GM23338 (cell line): ENCODE data around the gene CFI. TPM values are rescaled to one million over a fixed set of nuclear protein-coding genes. Genes with fewer than 3 reads are reported as not detected.

Source experiments
- ATAC-seq: fragments of 200-7000 bp; cut with Tn5 transposase; 3 replicates; pipeline ENCODE4 v1.9.1; 2020
- DNase-seq: peaks from one replicate; pipeline ENCODE4 v3.0.0-alpha.2; 2015; ENCODE audit warnings: low spot score
- H2AFZ ChIP-seq: fragments of 200-600 bp; sonication (generic); 2 replicates; pipeline ENCODE4 v1.8.0; 2016; ENCODE audit warnings: antibody characterized with exemption, mild to moderate bottlenecking, moderate library complexity
- H3F3A ChIP-seq: fragments of 200-600 bp; sonication (generic); replicated peaks from 2 replicates; pipeline ENCODE4 v1.8.0; 2017; ENCODE audit warnings: antibody characterized with exemption, mixed run types, low read depth
- H3K27ac ChIP-seq: fragments of 200-600 bp; sonication (generic); 2 replicates; pipeline ENCODE4 v1.6.1; 2016; ENCODE audit warnings: low read depth
- H3K27me3 ChIP-seq: fragments of 200-600 bp; sonication (generic); 2 replicates; pipeline ENCODE4 v1.8.0; 2016; ENCODE audit warnings: mild to moderate bottlenecking, mixed run types, moderate library complexity; ENCODE audit not compliant: insufficient read depth
- H3K36me3 ChIP-seq: fragments of 200-600 bp; sonication (generic); 2 replicates; pipeline ENCODE4 v1.8.0; 2016; ENCODE audit warnings: mild to moderate bottlenecking; ENCODE audit not compliant: insufficient read depth
- H3K4me1 ChIP-seq: fragments of 200-600 bp; sonication (generic); 2 replicates; pipeline ENCODE4 v1.8.0; 2016; ENCODE audit warnings: mild to moderate bottlenecking, moderate library complexity; ENCODE audit not compliant: insufficient read depth
- H3K4me2 ChIP-seq: fragments of 200-600 bp; sonication (generic); 2 replicates; pipeline ENCODE4 v1.7.1; 2017; ENCODE audit warnings: mixed run types
- H3K4me3 ChIP-seq: fragments of 200-600 bp; sonication (generic); 2 replicates; pipeline ENCODE4 v1.6.1; 2016; ENCODE audit warnings: mixed run types
- H3K79me2 ChIP-seq: fragments of 200-600 bp; sonication (generic); replicated peaks from 2 replicates; pipeline ENCODE4 v1.8.0; 2017; ENCODE audit warnings: mild to moderate bottlenecking; ENCODE audit not compliant: insufficient read depth
- H3K9me2 ChIP-seq: fragments of 200-600 bp; sonication (generic); 2 replicates; pipeline ENCODE4 v1.8.0; 2017; ENCODE audit not compliant: insufficient read depth
- H4K20me1 ChIP-seq: fragments of 200-600 bp; sonication (generic); replicated peaks from 2 replicates; pipeline ENCODE4 v1.8.0; 2017; ENCODE audit warnings: mild to moderate bottlenecking; ENCODE audit not compliant: insufficient read depth
- H3K27ac Mint-ChIP-seq: 2 replicates; pipeline ENCODE4 v1.8.0; 2020; ENCODE audit warnings: inconsistent platforms, mild to moderate bottlenecking, moderate library complexity, mixed read lengths
- H3K27me3 Mint-ChIP-seq: 3 replicates; pipeline ENCODE4 v1.8.0; 2022; ENCODE audit warnings: low read depth, mild to moderate bottlenecking, moderate library complexity, mixed read lengths, inconsistent platforms; ENCODE audit not compliant: insufficient read depth, poor library complexity
- H3K36me3 Mint-ChIP-seq: 3 replicates; pipeline ENCODE4 v1.8.0; 2021; ENCODE audit warnings: low read depth, mild to moderate bottlenecking, inconsistent platforms, moderate library complexity, mixed read lengths
- H3K4me1 Mint-ChIP-seq: 3 replicates; pipeline ENCODE4 v1.8.0; 2020; ENCODE audit warnings: mild to moderate bottlenecking, inconsistent platforms, mixed read lengths
- H3K4me3 Mint-ChIP-seq: 3 replicates; pipeline ENCODE4 v1.8.0; 2021; ENCODE audit warnings: moderate library complexity, mild to moderate bottlenecking, inconsistent platforms, mixed read lengths
- H3K9me3 Mint-ChIP-seq: 3 replicates; pipeline ENCODE4 v1.8.0; 2020; ENCODE audit warnings: moderate library complexity, mild to moderate bottlenecking, inconsistent platforms, mixed read lengths
- CREB1 ChIP-seq: fragments of 250-450 bp; sonication (Bioruptor Pico); IDR thresholded peaks from 2 replicates; pipeline ENCODE4 v1.5.0; 2020; ENCODE audit warnings: low read depth, mild to moderate bottlenecking, moderate library complexity
- CTCF ChIP-seq, 2 experiments: fragments of 200-600 bp in 1 of 2; sonication (generic) in 1 of 2; conservative IDR thresholded peaks; 2 replicates each; pipeline versions ENCODE4 v1.5.1 to v1.6.1; 2016 to 2017; ENCODE audit warnings: antibody characterized with exemption in 2 of 2, low read depth in 2 of 2, mild to moderate bottlenecking in 2 of 2, moderate library complexity in 1 of 2
- EZH2 ChIP-seq: fragments of 200-600 bp; sonication (generic); IDR thresholded peaks from one replicate; pipeline ENCODE4 v1.8.0; 2017; ENCODE audit warnings: antibody characterized with exemption, mild to moderate bottlenecking, low read depth; ENCODE audit not compliant: unreplicated experiment
- NANOG ChIP-seq: IDR thresholded peaks from 2 replicates; pipeline ENCODE4 v1.6.1; 2016; ENCODE audit warnings: antibody characterized with exemption, borderline replicate concordance
- POLR2AphosphoS5 ChIP-seq: IDR thresholded peaks from 2 replicates; pipeline ENCODE4 v1.6.1; 2016; ENCODE audit warnings: antibody characterized with exemption, low read depth
- STAT1 ChIP-seq: IDR thresholded peaks from one replicate; pipeline ENCODE4 v1.6.1; 2016; ENCODE audit warnings: antibody characterized with exemption; ENCODE audit not compliant: unreplicated experiment
- ZNF114 ChIP-seq: fragments of 250-450 bp; sonication (Bioruptor Pico); IDR thresholded peaks from 2 replicates; pipeline ENCODE4 v1.5.0; 2020; ENCODE audit warnings: mild to moderate bottlenecking, moderate library complexity
- ZNF331 ChIP-seq: fragments of 250-450 bp; sonication (Bioruptor Pico); IDR thresholded peaks from 2 replicates; pipeline ENCODE4 v1.5.0; 2020; ENCODE audit warnings: low read depth, mild to moderate bottlenecking, moderate library complexity
- polyA plus RNA-seq: library from polyadenylated mRNA; unstranded; fragments of >200 nt; fragmentation: Nextera tagmentation; extraction: Ambion mirVana; gene quantifications from 2 replicates; pipeline ENCODE4 v1.2.1, GENCODE V29; 2016
- total RNA-seq: library from RNA; depleted of rRNA; stranded (reverse); fragments of >200 nt; shearing (Covaris generic); gene quantifications from 2 replicates; pipeline ENCODE4 v1.2.3, GENCODE V29; 2014
- TF ChIP-seq, protein P1 (sequence below): IDR thresholded peaks from one replicate; pipeline ENCODE4 v1.6.1; 2018; ENCODE audit warnings: antibody characterized with exemption; ENCODE audit not compliant: unreplicated experiment

CFI gene
- total and polyA plus RNA-seq, 2 experiments from 2014 or later = not detected

DNA sequence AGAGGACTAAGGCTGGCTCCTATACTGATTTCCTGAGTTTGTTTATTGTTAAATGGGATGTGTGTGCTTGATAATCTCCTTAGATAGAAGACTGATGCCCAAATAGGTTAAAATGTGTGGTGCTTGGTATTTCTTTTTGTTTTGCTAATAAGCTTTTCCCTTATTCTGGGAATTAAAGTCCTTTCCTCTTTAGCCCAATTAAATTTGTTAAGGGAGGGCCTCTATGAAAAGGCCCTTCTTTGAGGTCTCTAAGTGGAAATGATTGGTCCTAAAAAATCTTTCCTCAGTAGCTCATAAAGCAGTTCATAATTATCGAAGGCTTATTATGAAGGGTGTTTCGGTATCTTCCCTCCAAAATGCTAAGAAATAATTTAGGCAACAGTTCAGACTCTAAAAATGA lies 25.9 kb upstream of the CFI start, which contains the start of gene RRH:
RRH (plus strand) TSS at position 301 of the 400 bp plus-strand sequence; CDS start at position 357, 56 bp downstream.
- no peak within 1 kb of the TSS for H3K4me2 ChIP-seq
- DNase-seq = no peak
- H3K4me1 ChIP-seq = no peaks in the 10 kb centered on the region
- Mint-ChIP-seq H3K27me3 (no peaks in the 10 kb centered on the region), H3K9me3 (no peaks in the 10 kb centered on the region), H3K4me1 (no peaks in the 10 kb centered on the region), H3K36me3 (peaks cover 19% of the 10 kb centered on the region), H3K27ac (no peak within 1 kb of the TSS), H3K4me3 (no peak within 1 kb of the TSS)
- no peaks in the 10 kb centered on the region for H3F3A ChIP-seq
- H3K36me3 ChIP-seq = peaks cover 16% of the 10 kb centered on the region
- no peak within 1 kb of the TSS for H2AFZ ChIP-seq
- H3K27ac ChIP-seq = no peak within 1 kb of the TSS
- H3K4me3 ChIP-seq = no peak within 1 kb of the TSS
- no peaks in the 10 kb centered on the region for H3K27me3 ChIP-seq
- H3K79me2 ChIP-seq = no peaks in the 10 kb centered on the region
- TF ChIP-seq ZNF114 (CRISPR knock-in tag) (no peak), CTCF (conservative IDR thresholded peaks at IDR 0.05; ENCODE audit: low read depth in 2 of 2) (no peak)
- no peaks in the 10 kb centered on the region for H3K9me2 ChIP-seq
- ATAC-seq = no peak
- no peaks in the 10 kb centered on the region for H4K20me1 ChIP-seq

- Histone ChIP-seq H3K79me2 (no peaks in the 10 kb centered on the region), H3K4me1 (no peaks in the 10 kb centered on the region), H3K4me2 (no peak overlapping the region), H3K27me3 (no peaks in the 10 kb centered on the region), H3K4me3 (no peak overlapping the region), H3K36me3 (peaks cover 20% of the 10 kb centered on the region), H2AFZ (no peak overlapping the region), H3K9me2 (no peaks in the 10 kb centered on the region), H3F3A (no peaks in the 10 kb centered on the region), H4K20me1 (no peaks in the 10 kb centered on the region; the same call in 1 of the 2 replicates), H3K27ac (no peak overlapping the region)
- ATAC-seq (no peak), DNase-seq (peak; percentile 27)
- no peaks in the 10 kb centered on the region for H3K4me1 Mint-ChIP-seq
- H3K9me3 Mint-ChIP-seq = no peaks in the 10 kb centered on the region
- no peak overlapping the region for H3K4me3 Mint-ChIP-seq
- H3K36me3 Mint-ChIP-seq = peaks cover 25% of the 10 kb centered on the region
- no peak overlapping the region for H3K27ac Mint-ChIP-seq
- peak in 1 of 2 experiments; percentile 68; a peak in 3 of 4 replicates for TF ChIP-seq CTCF (conservative IDR thresholded peaks at IDR 0.05; ENCODE audit: low read depth in 2 of 2)
- TF ChIP-seq EZH2 = no peak
- no peaks in the 10 kb centered on the region for H3K27me3 Mint-ChIP-seq
Measured at GRCh38 chr4:109826719-109827118, 24.9 kb upstream of the CFI start.

- H3K27me3 ChIP-seq = no peaks in the 10 kb centered on the region
- no peak for DNase-seq
- H3K79me2 ChIP-seq = peaks cover 51% of the 10 kb centered on the region
- no peak overlapping the region for H3K4me2 ChIP-seq
- no peak overlapping the region for H3K4me3 Mint-ChIP-seq
- no peaks in the 10 kb centered on the region for H3F3A ChIP-seq
- TF ChIP-seq EZH2 (no peak), STAT1 (no peak), NANOG (no peak), CTCF (conservative IDR thresholded peaks at IDR 0.05; ENCODE audit: low read depth in 2 of 2) (no peak), CREB1 (CRISPR knock-in tag) (no peak), POLR2AphosphoS5 (no peak), ZNF331 (CRISPR knock-in tag) (no peak)
- TF ChIP-seq, protein P1, sequence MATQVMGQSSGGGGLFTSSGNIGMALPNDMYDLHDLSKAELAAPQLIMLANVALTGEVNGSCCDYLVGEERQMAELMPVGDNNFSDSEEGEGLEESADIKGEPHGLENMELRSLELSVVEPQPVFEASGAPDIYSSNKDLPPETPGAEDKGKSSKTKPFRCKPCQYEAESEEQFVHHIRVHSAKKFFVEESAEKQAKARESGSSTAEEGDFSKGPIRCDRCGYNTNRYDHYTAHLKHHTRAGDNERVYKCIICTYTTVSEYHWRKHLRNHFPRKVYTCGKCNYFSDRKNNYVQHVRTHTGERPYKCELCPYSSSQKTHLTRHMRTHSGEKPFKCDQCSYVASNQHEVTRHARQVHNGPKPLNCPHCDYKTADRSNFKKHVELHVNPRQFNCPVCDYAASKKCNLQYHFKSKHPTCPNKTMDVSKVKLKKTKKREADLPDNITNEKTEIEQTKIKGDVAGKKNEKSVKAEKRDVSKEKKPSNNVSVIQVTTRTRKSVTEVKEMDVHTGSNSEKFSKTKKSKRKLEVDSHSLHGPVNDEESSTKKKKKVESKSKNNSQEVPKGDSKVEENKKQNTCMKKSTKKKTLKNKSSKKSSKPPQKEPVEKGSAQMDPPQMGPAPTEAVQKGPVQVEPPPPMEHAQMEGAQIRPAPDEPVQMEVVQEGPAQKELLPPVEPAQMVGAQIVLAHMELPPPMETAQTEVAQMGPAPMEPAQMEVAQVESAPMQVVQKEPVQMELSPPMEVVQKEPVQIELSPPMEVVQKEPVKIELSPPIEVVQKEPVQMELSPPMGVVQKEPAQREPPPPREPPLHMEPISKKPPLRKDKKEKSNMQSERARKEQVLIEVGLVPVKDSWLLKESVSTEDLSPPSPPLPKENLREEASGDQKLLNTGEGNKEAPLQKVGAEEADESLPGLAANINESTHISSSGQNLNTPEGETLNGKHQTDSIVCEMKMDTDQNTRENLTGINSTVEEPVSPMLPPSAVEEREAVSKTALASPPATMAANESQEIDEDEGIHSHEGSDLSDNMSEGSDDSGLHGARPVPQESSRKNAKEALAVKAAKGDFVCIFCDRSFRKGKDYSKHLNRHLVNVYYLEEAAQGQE = no peak
- no peak overlapping the region for H3K27ac Mint-ChIP-seq
- H3K27me3 Mint-ChIP-seq = peaks cover 10% of the 10 kb centered on the region
- peaks cover 42% of the 10 kb centered on the region for H3K36me3 ChIP-seq
- H3K36me3 Mint-ChIP-seq = peaks cover 74% of the 10 kb centered on the region
- no peaks in the 10 kb centered on the region for H3K9me2 ChIP-seq
- H4K20me1 ChIP-seq = peaks cover 7% of the 10 kb centered on the region
- peaks cover 12% of the 10 kb centered on the region for H3K4me1 Mint-ChIP-seq
- no peak for ATAC-seq
- H3K4me3 ChIP-seq = no peak overlapping the region
- H3K9me3 Mint-ChIP-seq = no peaks in the 10 kb centered on the region; the same call in 2 of the 3 replicates
- no peak overlapping the region for H2AFZ ChIP-seq
- H3K27ac ChIP-seq = no peak overlapping the region
- H3K4me1 ChIP-seq = 0 out of 2 replicates have a peak, but pooled peaks cover 7% of the 10 kb centered on the region
Measured at GRCh38 chr4:109821185-109821584, 19.4 kb upstream of the CFI start.
